NCI-H2196 treated with DMSO at 0.1 percent for 48 hours (cell line): ENCODE measurements around the gene TMIGD1.

Experiments
- DNase-seq: peaks from one replicate; lab custom pipeline; 2025; ENCODE audit not compliant: unreplicated experiment; lab: John Stamatoyannopoulos, UW

TMIGD1 gene

GRCh38 chr17:30290696-30291542 is 42.9 kb downstream of the TMIGD1 start:
- DNase-seq = no peak

- DNase-seq = no peak
These were observed 43.8 kb downstream of the TMIGD1 start for GRCh38 chr17:30290077-30290476.

- no peak for DNase-seq
These were observed 54.7 kb downstream of the TMIGD1 start for GRCh38 chr17:30279156-30279555.

- no peak for DNase-seq
These were observed 55.8 kb downstream of the TMIGD1 start for GRCh38 chr17:30278032-30278431.

GRCh38 chr17:30275911-30276310 is 57.9 kb downstream of the TMIGD1 start:
- DNase-seq = no peak

- DNase-seq = no peak
These were observed 59.0 kb downstream of the TMIGD1 start for GRCh38 chr17:30274887-30275286.

GRCh38 chr17:30273373-30273772 is 60.5 kb downstream of the TMIGD1 start:
- DNase-seq = no peak

- no peak for DNase-seq
These were observed 62.8 kb downstream of the TMIGD1 start for GRCh38 chr17:30271102-30271501.

- no peak for DNase-seq
These were observed 66.2 kb downstream of the TMIGD1 start for GRCh38 chr17:30267625-30268024.
